ENCODE data around the gene DCPS.

DCPS gene

GRCh38 chr11:126337126-126337473 is 33.2 kb downstream of the DCPS start:
- no peak for DNase-seq

DNA sequence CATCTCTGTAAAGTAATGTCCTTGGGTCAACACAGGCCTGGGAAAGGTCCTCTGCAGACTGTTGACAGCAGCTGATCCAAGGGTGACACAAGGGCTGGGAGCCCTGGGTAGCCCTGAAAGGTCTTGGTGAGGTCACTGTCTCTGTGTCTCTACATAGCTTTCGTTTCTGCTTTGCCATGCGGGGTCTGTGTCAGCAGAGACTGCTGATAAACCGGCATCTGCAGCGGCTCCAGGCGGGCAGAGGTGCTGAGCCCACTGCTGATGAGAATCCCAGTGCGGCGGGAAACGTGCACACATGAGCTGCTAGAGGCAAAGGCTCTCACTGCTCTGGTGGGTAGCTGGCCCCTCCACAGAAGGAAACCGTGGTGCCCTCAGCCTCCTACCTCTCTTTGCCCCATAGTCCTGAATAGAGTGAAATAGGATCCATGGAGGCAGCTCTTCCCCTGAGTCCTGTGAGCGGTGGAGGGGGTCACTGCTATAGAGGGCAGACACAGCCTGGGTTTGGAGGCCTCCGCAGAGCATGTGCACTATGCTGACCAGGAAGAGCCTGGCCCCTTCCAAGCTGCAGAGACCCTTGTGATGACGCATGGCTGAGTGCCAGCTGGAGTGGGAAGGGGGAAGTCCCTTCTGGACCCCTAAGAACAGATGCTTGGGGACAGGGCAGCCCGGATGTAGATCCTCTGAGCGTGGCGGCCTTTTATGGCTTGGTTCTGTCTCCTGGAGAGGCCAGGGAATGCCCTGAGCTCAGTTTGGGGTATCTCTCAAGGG is 33.8 kb downstream of the DCPS start:
- H3K27me3 ChIP-seq (ENCODE audit: insufficient read depth, low read length): no peaks in the 10 kb centered on the region
- no peak overlapping the region for H3K14ac ChIP-seq (ENCODE audit: low read length)
- no peak overlapping the region for H3K18ac ChIP-seq (ENCODE audit: low read length)
- H3K9me3 ChIP-seq (ENCODE audit: insufficient read depth, low read depth, low read length): no peaks in the 10 kb centered on the region
- no peak overlapping the region for H2BK120ac ChIP-seq (ENCODE audit: insufficient read depth, low read length, poor library complexity)
- H4K91ac ChIP-seq (ENCODE audit: low read depth, low read length): peak overlapping the region; percentile 74
- H3K79me1 ChIP-seq (ENCODE audit: low read length): peaks cover 8% of the 10 kb centered on the region
- H4K8ac ChIP-seq (ENCODE audit: low read depth, low read length): no peak overlapping the region
- H3K4me3 ChIP-seq (ENCODE audit: low read depth, low read length): no peak overlapping the region
- no peak overlapping the region for H2AK5ac ChIP-seq (ENCODE audit: low read length)
- H2AFZ ChIP-seq (ENCODE audit: insufficient read depth, low read length, poor library complexity): no peak overlapping the region
- no peak overlapping the region for H3K27ac ChIP-seq (ENCODE audit: low read depth, low read length)
- no peak overlapping the region for H4K12ac ChIP-seq (ENCODE audit: low read depth, low read length)
- WGBS (ENCODE audit: extremely low coverage, insufficient coverage, insufficient read length): no CpG with 5 or more reads among the region's 15 CpGs
- H3K4me1 ChIP-seq (ENCODE audit: control insufficient read depth in 1 of 2, insufficient read depth in 2 of 2, low read length in 2 of 2): peaks cover 39 to 48% of the 10 kb centered on the region in 2 experiments
- peak overlapping the region; percentile 73 for H2BK12ac ChIP-seq (ENCODE audit: low read length)
- H3K4me2 ChIP-seq (ENCODE audit: low read length): no peak overlapping the region
- peak overlapping the region; percentile 7 for H2BK5ac ChIP-seq (ENCODE audit: low read depth, low read length, poor library complexity)
- no peak overlapping the region for H3K4ac ChIP-seq (ENCODE audit: low read depth, low read length)
- no peak overlapping the region for H3K23ac ChIP-seq (ENCODE audit: low read length)
- DNase-seq: no peak
- no peak overlapping the region for H3K9ac ChIP-seq (ENCODE audit: low read length)
- H3K36me3 ChIP-seq (ENCODE audit: control insufficient read depth in 1 of 2, insufficient read depth in 2 of 2, low read length in 2 of 2): peaks cover 0 to 4% of the 10 kb centered on the region in 2 experiments
- peaks cover 1% of the 10 kb centered on the region for H3K79me2 ChIP-seq (ENCODE audit: control insufficient read depth, insufficient read depth, low read length, poor library complexity)

More at GRCh38 chr11:126337126-126337473, 33.2 kb downstream of the DCPS start:
- H3K79me2 ChIP-seq (ENCODE audit: control insufficient read depth, insufficient read depth, low read length, poor library complexity): peaks cover 1% of the 10 kb centered on the region
- peak overlapping the region; percentile 7 for H2BK5ac ChIP-seq (ENCODE audit: low read depth, low read length, poor library complexity)
- peak overlapping the region; percentile 45 for H2AK5ac ChIP-seq (ENCODE audit: low read length)
- H3K79me1 ChIP-seq (ENCODE audit: low read length): peaks cover 6% of the 10 kb centered on the region
- no CpG with 5 or more reads among the region's 4 CpGs for WGBS (ENCODE audit: extremely low coverage, insufficient coverage, insufficient read length)
- H3K18ac ChIP-seq (ENCODE audit: low read length): peak overlapping the region; percentile 34
- H3K4me2 ChIP-seq (ENCODE audit: low read length): peak overlapping the region; percentile 18
- peak overlapping the region; percentile 19 for H3K4me3 ChIP-seq (ENCODE audit: low read depth, low read length)
- peak overlapping the region; percentile 27 for H2BK120ac ChIP-seq (ENCODE audit: insufficient read depth, low read length, poor library complexity)
- no peaks in the 10 kb centered on the region for H3K9me3 ChIP-seq (ENCODE audit: insufficient read depth, low read depth, low read length)
- no peaks in the 10 kb centered on the region for H3K27me3 ChIP-seq (ENCODE audit: insufficient read depth, low read length)
- peak overlapping the region; percentile 73 for H2BK12ac ChIP-seq (ENCODE audit: low read length)
- peaks cover 0 to 4% of the 10 kb centered on the region in 2 experiments for H3K36me3 ChIP-seq (ENCODE audit: control insufficient read depth in 1 of 2, insufficient read depth in 2 of 2, low read length in 2 of 2)
- peak overlapping the region; percentile 9 for H4K12ac ChIP-seq (ENCODE audit: low read depth, low read length)
- no peak overlapping the region for H3K9ac ChIP-seq (ENCODE audit: low read length)
- peak overlapping the region; percentile 59 for H3K14ac ChIP-seq (ENCODE audit: low read length)
- no peak overlapping the region for H3K23ac ChIP-seq (ENCODE audit: low read length)
- H4K91ac ChIP-seq (ENCODE audit: low read depth, low read length): peak overlapping the region; percentile 74
- no peak overlapping the region for H2AFZ ChIP-seq (ENCODE audit: insufficient read depth, low read length, poor library complexity)
- peaks cover 38 to 43% of the 10 kb centered on the region in 2 experiments for H3K4me1 ChIP-seq (ENCODE audit: control insufficient read depth in 1 of 2, insufficient read depth in 2 of 2, low read length in 2 of 2)
- peak overlapping the region; percentile 58 for H3K27ac ChIP-seq (ENCODE audit: low read depth, low read length)
- H3K4ac ChIP-seq (ENCODE audit: low read depth, low read length): no peak overlapping the region
- peak overlapping the region; percentile 31 for H4K8ac ChIP-seq (ENCODE audit: low read depth, low read length)

DNA sequence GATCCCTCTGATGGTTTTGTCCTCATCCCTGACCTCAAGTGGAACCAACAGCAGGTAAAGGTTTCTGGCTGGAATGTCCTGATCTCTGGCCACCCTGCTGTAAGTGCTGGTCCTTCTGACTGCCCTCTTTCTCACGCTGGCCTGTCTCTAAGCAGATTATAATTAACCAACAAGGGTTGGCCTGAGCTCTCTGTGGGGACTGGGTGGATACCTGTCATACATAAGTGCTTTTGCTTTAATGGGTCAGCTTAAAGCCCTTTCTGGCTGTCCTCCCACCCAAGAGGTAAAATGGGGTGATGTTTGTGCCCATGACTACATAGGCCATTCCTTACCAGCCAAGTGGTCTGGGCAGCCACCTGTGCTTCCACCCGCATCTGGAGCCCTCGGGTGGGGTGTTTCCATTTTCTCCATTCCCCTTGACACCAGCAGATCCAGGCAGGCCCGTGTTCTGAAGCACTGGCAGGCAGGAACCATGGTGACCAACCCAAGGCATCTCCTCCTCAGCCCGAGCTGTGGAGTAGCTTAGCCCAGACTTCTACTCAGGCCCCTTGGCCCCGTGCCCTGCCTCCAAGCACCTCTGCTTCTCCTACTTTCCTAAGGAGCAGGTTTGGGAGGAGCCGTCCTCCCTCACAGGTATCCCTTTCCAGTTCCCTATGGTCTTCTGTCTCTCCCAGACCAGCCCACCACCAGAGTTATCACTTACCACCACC is 34.6 kb downstream of the DCPS start:
- Histone ChIP-seq H4K91ac (ENCODE audit: low read depth, low read length) (no peak overlapping the region), H4K12ac (ENCODE audit: low read depth, low read length) (no peak overlapping the region)

GRCh38 chr11:126339073-126339862 is 35.4 kb downstream of the DCPS start:
- Histone ChIP-seq H4K91ac (ENCODE audit: low read depth, low read length) (peak overlapping the region; percentile 45), H3K27me3 (ENCODE audit: insufficient read depth, low read length) (no peaks in the 10 kb centered on the region), H3K4ac (ENCODE audit: low read depth, low read length) (no peak overlapping the region), H3K14ac (ENCODE audit: low read length) (peak overlapping the region; percentile 35), H3K27ac (ENCODE audit: low read depth, low read length) (no peak overlapping the region), H3K36me3 (ENCODE audit: control insufficient read depth in 1 of 2, insufficient read depth in 2 of 2, low read length in 2 of 2) (peaks cover 0 to 4% of the 10 kb centered on the region in 2 experiments), H2AK5ac (ENCODE audit: low read length) (no peak overlapping the region), H2BK120ac (ENCODE audit: insufficient read depth, low read length, poor library complexity) (no peak overlapping the region), H3K23ac (ENCODE audit: low read length) (no peak overlapping the region), H3K9ac (ENCODE audit: low read length) (no peak overlapping the region), H3K9me3 (ENCODE audit: insufficient read depth, low read depth, low read length) (no peaks in the 10 kb centered on the region), H3K79me1 (ENCODE audit: low read length) (peaks cover 8% of the 10 kb centered on the region), H3K79me2 (ENCODE audit: control insufficient read depth, insufficient read depth, low read length, poor library complexity) (peaks cover 1% of the 10 kb centered on the region), H4K8ac (ENCODE audit: low read depth, low read length) (no peak overlapping the region), H3K18ac (ENCODE audit: low read length) (no peak overlapping the region), H3K4me2 (ENCODE audit: low read length) (no peak overlapping the region), H3K4me1 (ENCODE audit: control insufficient read depth in 1 of 2, insufficient read depth in 2 of 2, low read length in 2 of 2) (peaks cover 35 to 38% of the 10 kb centered on the region in 2 experiments), H4K12ac (ENCODE audit: low read depth, low read length) (no peak overlapping the region), H2AFZ (ENCODE audit: insufficient read depth, low read length, poor library complexity) (no peak overlapping the region), H2BK5ac (ENCODE audit: low read depth, low read length, poor library complexity) (no peak overlapping the region), H2BK12ac (ENCODE audit: low read length) (peak overlapping the region; percentile 48), H3K4me3 (ENCODE audit: low read depth, low read length) (no peak overlapping the region)
- no peak for DNase-seq
- no CpG with 5 or more reads among the region's 15 CpGs for WGBS (ENCODE audit: extremely low coverage, insufficient coverage, insufficient read length)

More for the DNA sequence above, 34.6 kb downstream of the DCPS start:
- H3K4me2 ChIP-seq (ENCODE audit: low read length): no peak overlapping the region
- no peak overlapping the region for H2AFZ ChIP-seq (ENCODE audit: insufficient read depth, low read length, poor library complexity)
- H4K8ac ChIP-seq (ENCODE audit: low read depth, low read length): no peak overlapping the region
- H3K9ac ChIP-seq (ENCODE audit: low read length): no peak overlapping the region
- DNase-seq: no peak
- H3K14ac ChIP-seq (ENCODE audit: low read length): no peak overlapping the region
- WGBS (ENCODE audit: extremely low coverage, insufficient coverage, insufficient read length): no CpG with 5 or more reads among the region's 7 CpGs
- H3K18ac ChIP-seq (ENCODE audit: low read length): no peak overlapping the region
- H3K79me2 ChIP-seq (ENCODE audit: control insufficient read depth, insufficient read depth, low read length, poor library complexity): peaks cover 1% of the 10 kb centered on the region
- H3K4ac ChIP-seq (ENCODE audit: low read depth, low read length): no peak overlapping the region
- no peak overlapping the region for H2BK120ac ChIP-seq (ENCODE audit: insufficient read depth, low read length, poor library complexity)
- no peak overlapping the region for H2AK5ac ChIP-seq (ENCODE audit: low read length)
- no peak overlapping the region for H3K4me3 ChIP-seq (ENCODE audit: low read depth, low read length)
- H3K4me1 ChIP-seq (ENCODE audit: control insufficient read depth in 1 of 2, insufficient read depth in 2 of 2, low read length in 2 of 2): peaks cover 35 to 43% of the 10 kb centered on the region in 2 experiments
- no peak overlapping the region for H3K23ac ChIP-seq (ENCODE audit: low read length)
- H3K79me1 ChIP-seq (ENCODE audit: low read length): peaks cover 8% of the 10 kb centered on the region
- H3K36me3 ChIP-seq (ENCODE audit: control insufficient read depth in 1 of 2, insufficient read depth in 2 of 2, low read length in 2 of 2): peaks cover 0 to 4% of the 10 kb centered on the region in 2 experiments
- H2BK12ac ChIP-seq (ENCODE audit: low read length): no peak overlapping the region
- no peaks in the 10 kb centered on the region for H3K9me3 ChIP-seq (ENCODE audit: insufficient read depth, low read depth, low read length)
- no peak overlapping the region for H2BK5ac ChIP-seq (ENCODE audit: low read depth, low read length, poor library complexity)
- no peak overlapping the region for H3K27ac ChIP-seq (ENCODE audit: low read depth, low read length)
- H3K27me3 ChIP-seq (ENCODE audit: insufficient read depth, low read length): no peaks in the 10 kb centered on the region
